CD1c-positive myeloid dendritic cell (primary cell): Measurements from ENCODE around the gene RAB1B.
"Not testable (repeated sequence)": the region's sequence is repeated elsewhere in the genome, so short reads cannot be mapped to it uniquely, and the experiment has no call there.

Experiments used
- DNase-seq: peaks from one replicate; pipeline ENCODE4 v3.0.0-alpha.2; 2016; ENCODE audit errors: extremely low spot score

RAB1B gene

GRCh38 chr11:66299186-66299585 is 30.7 kb downstream of the RAB1B start:
- peak; percentile 32 for DNase-seq

- DNase-seq: no peak
These were observed 34.2 kb downstream of the RAB1B start for GRCh38 chr11:66302656-66303055.

GRCh38 chr11:66309475-66309874 is 41.0 kb downstream of the RAB1B start:
- no peak for DNase-seq

- no peak for DNase-seq
These were observed 41.9 kb downstream of the RAB1B start for GRCh38 chr11:66310324-66310723.

GRCh38 chr11:66310803-66311440 is 42.5 kb downstream of the RAB1B start:
- not testable (repeated sequence) for DNase-seq

- DNase-seq: no peak
These were observed 43.1 kb downstream of the RAB1B start for GRCh38 chr11:66311470-66311964.

- peak; percentile 95 for DNase-seq
These were observed 43.6 kb downstream of the RAB1B start for GRCh38 chr11:66311965-66312548.

- peak; percentile 99 for DNase-seq
These were observed 44.3 kb downstream of the RAB1B start for GRCh38 chr11:66312549-66313320.

- DNase-seq: no peak
These were observed 45.1 kb downstream of the RAB1B start for GRCh38 chr11:66313321-66314185.

- DNase-seq: no peak
These were observed 45.7 kb downstream of the RAB1B start for GRCh38 chr11:66314186-66314501.

GRCh38 chr11:66314561-66315497 is 46.4 kb downstream of the RAB1B start:
- DNase-seq: no peak

- DNase-seq: no peak
These were observed 47.1 kb downstream of the RAB1B start for GRCh38 chr11:66315498-66315885.

GRCh38 chr11:66315921-66316811 is 47.7 kb downstream of the RAB1B start:
- no peak for DNase-seq

- no peak for DNase-seq
These were observed 48.4 kb downstream of the RAB1B start, which contains the start of gene CD248 for GRCh38 chr11:66316849-66317251. CD248 (minus strand) TSS chr11:66317044; CDS start chr11:66317027, 17 bp downstream.

- DNase-seq: peak; percentile 31
These were observed 48.9 kb downstream of the RAB1B start for GRCh38 chr11:66317322-66317722.

GRCh38 chr11:66317723-66318599 is 49.5 kb downstream of the RAB1B start:
- DNase-seq: peak; percentile 87

- no peak for DNase-seq
These were observed 50.1 kb downstream of the RAB1B start for GRCh38 chr11:66318600-66318970.

GRCh38 chr11:66320289-66320688 is 51.9 kb downstream of the RAB1B start:
- not testable (repeated sequence) for DNase-seq

GRCh38 chr11:66320748-66321147 is 52.3 kb downstream of the RAB1B start:
- DNase-seq: not testable (repeated sequence)
